ENCODE results near the gene ADD1.
A peak's percentile ranks its signal among the peaks of the same experiment; 100 is the strongest.
"Not testable (repeated sequence)": the region's sequence is repeated elsewhere in the genome, so short reads cannot be mapped to it uniquely, and the experiment has no call there.

The ADD1 gene

GRCh38 chr4:2937986-2938385 lies 94.3 kb downstream of the ADD1 start:
- DNase-seq: no peak

GRCh38 chr4:2938411-2938810 lies 94.8 kb downstream of the ADD1 start:
- not testable (repeated sequence) for DNase-seq

- no peak for DNase-seq
Measured at GRCh38 chr4:2938906-2939305, 95.3 kb downstream of the ADD1 start.

GRCh38 chr4:2939383-2940243 lies 96.0 kb downstream of the ADD1 start:
- no peak for DNase-seq

- no peak for DNase-seq
Measured at GRCh38 chr4:2940267-2941137, 96.9 kb downstream of the ADD1 start.

- DNase-seq: no peak
Measured at GRCh38 chr4:2941138-2942036, 97.7 kb downstream of the ADD1 start.

GRCh38 chr4:2942037-2942531 lies 98.4 kb downstream of the ADD1 start:
- no peak for DNase-seq

- DNase-seq: no peak
Measured at GRCh38 chr4:2942532-2943363, 99.1 kb downstream of the ADD1 start.

GRCh38 chr4:2943364-2944090 lies 99.9 kb downstream of the ADD1 start:
- no peak for DNase-seq

- DNase-seq: no peak
Measured at GRCh38 chr4:2944091-2944482, 100.4 kb downstream of the ADD1 start.

- DNase-seq: peak; percentile 43
Measured at GRCh38 chr4:2944586-2945526, 101.2 kb downstream of the ADD1 start.

- not testable (repeated sequence) for DNase-seq
Measured at GRCh38 chr4:2945619-2946604, 102.3 kb downstream of the ADD1 start.

- DNase-seq: no peak
Measured at GRCh38 chr4:2946812-2947600, 103.4 kb downstream of the ADD1 start.

GRCh38 chr4:2947926-2948325 lies 104.3 kb downstream of the ADD1 start:
- no peak for DNase-seq

- peak; percentile 37 for DNase-seq
Measured at GRCh38 chr4:2948895-2949781, 105.5 kb downstream of the ADD1 start.

GRCh38 chr4:2949782-2950125 lies 106.1 kb downstream of the ADD1 start:
- no peak for DNase-seq
